HepG2 (cell line): ENCODE results near the gene ITGAE.

Source experiments
- ATF7 ChIP-seq, 2 experiments: fragments of 450-650 bp in 1 of 2; sonication (generic) in 1 of 2; formaldehyde crosslinking in 1 of 2; IDR thresholded peaks; 2 replicates each; pipeline versions ENCODE4 v1.4.0 to v1.6.1; 2016 to 2020; ENCODE audit warnings: antibody characterized with exemption in 1 of 2, mild to moderate bottlenecking in 1 of 2, missing genetic modification reagents in 1 of 2
- EP300 ChIP-seq, 3 experiments: sonication (generic) in 1 of 3; formaldehyde crosslinking in 1 of 3; IDR thresholded peaks; 2 replicates each; pipeline versions ENCODE4 v1.5.1 to v1.6.1; 2011 to 2020; ENCODE audit warnings: low read depth in 2 of 3, low read length in 2 of 3, borderline replicate concordance in 1 of 3, improper control_type of control experiment in 1 of 3, mild to moderate bottlenecking in 1 of 3, missing genetic modification reagents in 1 of 3, moderate library complexity in 1 of 3
- FOSL1 ChIP-seq: sonication (generic); formaldehyde crosslinking; IDR thresholded peaks from 2 replicates; pipeline ENCODE4 v1.9.0; 2021; ENCODE audit warnings: missing genetic modification reagents, borderline replicate concordance
- FUBP1 ChIP-seq: sonication (generic); formaldehyde crosslinking; IDR thresholded peaks from 2 replicates; pipeline ENCODE4 v1.5.1; 2020; ENCODE audit warnings: missing genetic modification reagents, mild to moderate bottlenecking, borderline replicate concordance
- KDM5A ChIP-seq: fragments of 200-600 bp; sonication (generic); IDR thresholded peaks from 2 replicates; pipeline ENCODE4 v1.7.0; 2018; ENCODE audit warnings: antibody characterized with exemption, mild to moderate bottlenecking, low read length, borderline replicate concordance
- POLR2A ChIP-seq, 2 experiments: IDR thresholded peaks; 2 replicates each; pipeline ENCODE4 v1.6.1; 2011; ENCODE audit warnings: low read depth in 2 of 2, low read length in 2 of 2, mild to moderate bottlenecking in 1 of 2, moderate library complexity in 1 of 2; ENCODE audit not compliant: insufficient read depth in 1 of 2
- RBAK ChIP-seq: sonication (generic); formaldehyde crosslinking; IDR thresholded peaks from 2 replicates; pipeline ENCODE4 v1.5.1; 2020; ENCODE audit warnings: mild to moderate bottlenecking, missing genetic modification reagents
- SIN3A ChIP-seq: IDR thresholded peaks from 2 replicates; pipeline ENCODE4 v1.6.1; 2011; ENCODE audit warnings: low read depth, mild to moderate bottlenecking, control low read depth, low read length, borderline replicate concordance
- XBP1 ChIP-seq: sonication (generic); formaldehyde crosslinking; IDR thresholded peaks from 2 replicates; pipeline ENCODE4 v1.5.0; 2020; ENCODE audit warnings: missing genetic modification reagents
- ZBTB33 ChIP-seq: sonication (generic); formaldehyde crosslinking; IDR thresholded peaks from 2 replicates; pipeline ENCODE4 v1.4.0; 2020; ENCODE audit warnings: missing genetic modification reagents
- ZEB1 ChIP-seq: IDR thresholded peaks from 2 replicates; pipeline ENCODE4 v1.6.1; 2012; ENCODE audit warnings: mild to moderate bottlenecking, low read depth, inconsistent platforms; ENCODE audit not compliant: insufficient replicate concordance
- ZNF263 ChIP-seq: sonication (generic); formaldehyde crosslinking; IDR thresholded peaks from 2 replicates; pipeline ENCODE4 v1.4.0; 2020; ENCODE audit warnings: missing genetic modification reagents
- TF ChIP-seq, protein P1 (sequence below), 2 experiments: sonication (generic) in 1 of 2; formaldehyde crosslinking in 1 of 2; IDR thresholded peaks; 2 replicates each; pipeline versions ENCODE4 v1.5.1 to v1.6.1; 2011 to 2020; ENCODE audit warnings: borderline replicate concordance in 1 of 2, low read depth in 1 of 2, low read length in 1 of 2, mild to moderate bottlenecking in 1 of 2, missing genetic modification reagents in 1 of 2, moderate library complexity in 1 of 2
- TF ChIP-seq, protein P2 (sequence below), 2 experiments: IDR thresholded peaks; 2 replicates each; pipeline ENCODE4 v1.6.1; 2011 to 2012; ENCODE audit warnings: low read length in 2 of 2, borderline replicate concordance in 1 of 2, low read depth in 1 of 2, mild to moderate bottlenecking in 1 of 2, moderate library complexity in 1 of 2

GRCh38 chr17:3845621-3846436 is 44.8 kb upstream of the ITGAE start, which contains the start of gene NCBP3:
- TF ChIP-seq XBP1 (CRISPR knock-in tag) (no peak), ZBTB33 (peak; percentile 53; the same call in 1 of the 2 replicates), POLR2A (IDR thresholded peaks at IDR 0.05; ENCODE audit: insufficient read depth in 1 of 2, low read depth in 2 of 2, low read length in 2 of 2) (peak; percentile 85 to 86), ATF7 (IDR thresholded peaks at IDR 0.05) (no peak), ATF7 (CRISPR knock-in tag; IDR thresholded peaks at IDR 0.05) (peak; percentile 42; the same call in 1 of the 2 replicates), FUBP1 (no peak; the same call in 1 of the 2 replicates), KDM5A (peak; percentile 89), EP300 (IDR thresholded peaks at IDR 0.05; ENCODE audit: low read depth in 2 of 2, low read length in 2 of 2) (peak in 1 of 2 experiments; percentile 26; a peak in 2 of 4 replicates), EP300 (CRISPR knock-in tag; IDR thresholded peaks at IDR 0.05; ENCODE audit: borderline replicate concordance) (peak; percentile 38; the same call in 1 of the 2 replicates), ZEB1 (no peak), RBAK (no peak), SIN3A (no peak), ZNF263 (no peak), FOSL1 (CRISPR knock-in tag) (no peak)
- TF ChIP-seq, protein P1, sequence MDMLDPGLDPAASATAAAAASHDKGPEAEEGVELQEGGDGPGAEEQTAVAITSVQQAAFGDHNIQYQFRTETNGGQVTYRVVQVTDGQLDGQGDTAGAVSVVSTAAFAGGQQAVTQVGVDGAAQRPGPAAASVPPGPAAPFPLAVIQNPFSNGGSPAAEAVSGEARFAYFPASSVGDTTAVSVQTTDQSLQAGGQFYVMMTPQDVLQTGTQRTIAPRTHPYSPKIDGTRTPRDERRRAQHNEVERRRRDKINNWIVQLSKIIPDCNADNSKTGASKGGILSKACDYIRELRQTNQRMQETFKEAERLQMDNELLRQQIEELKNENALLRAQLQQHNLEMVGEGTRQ (IDR thresholded peaks at IDR 0.05; ENCODE audit: low read depth, low read length) = no peak
- TF ChIP-seq, protein P1 (CRISPR knock-in tag; IDR thresholded peaks at IDR 0.05; ENCODE audit: borderline replicate concordance) = no peak
- TF ChIP-seq, protein P2, sequence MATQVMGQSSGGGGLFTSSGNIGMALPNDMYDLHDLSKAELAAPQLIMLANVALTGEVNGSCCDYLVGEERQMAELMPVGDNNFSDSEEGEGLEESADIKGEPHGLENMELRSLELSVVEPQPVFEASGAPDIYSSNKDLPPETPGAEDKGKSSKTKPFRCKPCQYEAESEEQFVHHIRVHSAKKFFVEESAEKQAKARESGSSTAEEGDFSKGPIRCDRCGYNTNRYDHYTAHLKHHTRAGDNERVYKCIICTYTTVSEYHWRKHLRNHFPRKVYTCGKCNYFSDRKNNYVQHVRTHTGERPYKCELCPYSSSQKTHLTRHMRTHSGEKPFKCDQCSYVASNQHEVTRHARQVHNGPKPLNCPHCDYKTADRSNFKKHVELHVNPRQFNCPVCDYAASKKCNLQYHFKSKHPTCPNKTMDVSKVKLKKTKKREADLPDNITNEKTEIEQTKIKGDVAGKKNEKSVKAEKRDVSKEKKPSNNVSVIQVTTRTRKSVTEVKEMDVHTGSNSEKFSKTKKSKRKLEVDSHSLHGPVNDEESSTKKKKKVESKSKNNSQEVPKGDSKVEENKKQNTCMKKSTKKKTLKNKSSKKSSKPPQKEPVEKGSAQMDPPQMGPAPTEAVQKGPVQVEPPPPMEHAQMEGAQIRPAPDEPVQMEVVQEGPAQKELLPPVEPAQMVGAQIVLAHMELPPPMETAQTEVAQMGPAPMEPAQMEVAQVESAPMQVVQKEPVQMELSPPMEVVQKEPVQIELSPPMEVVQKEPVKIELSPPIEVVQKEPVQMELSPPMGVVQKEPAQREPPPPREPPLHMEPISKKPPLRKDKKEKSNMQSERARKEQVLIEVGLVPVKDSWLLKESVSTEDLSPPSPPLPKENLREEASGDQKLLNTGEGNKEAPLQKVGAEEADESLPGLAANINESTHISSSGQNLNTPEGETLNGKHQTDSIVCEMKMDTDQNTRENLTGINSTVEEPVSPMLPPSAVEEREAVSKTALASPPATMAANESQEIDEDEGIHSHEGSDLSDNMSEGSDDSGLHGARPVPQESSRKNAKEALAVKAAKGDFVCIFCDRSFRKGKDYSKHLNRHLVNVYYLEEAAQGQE (IDR thresholded peaks at IDR 0.05; ENCODE audit: borderline replicate concordance in 1 of 2, low read depth in 1 of 2, low read length in 2 of 2) = no peak
